ENCODE results near the gene BRCC3. TPM values are rescaled to one million over a fixed set of nuclear protein-coding genes. Genes with fewer than 3 reads are reported as not detected.

The BRCC3 gene
- total RNA-seq, 1 donor from 2014 or later: 10.8 TPM

- Histone ChIP-seq H3K27me3 (ENCODE audit: control insufficient read depth, insufficient read depth, low read length) (no peaks in the 10 kb centered on the region), H3K4me3 (ENCODE audit: low read depth, low read length) (no peak overlapping the region), H3K36me3 (ENCODE audit: control insufficient read depth, insufficient read depth, low read length) (no peaks in the 10 kb centered on the region)
- no peak for DNase-seq (ENCODE audit: low read depth)
- TF ChIP-seq CTCF (IDR thresholded peaks at IDR 0.05; ENCODE audit: insufficient read depth, low read length, poor library complexity, severe bottlenecking): no peak
Observed at GRCh38 chrX:155113097-155113496, 41.8 kb downstream of the BRCC3 start.

GRCh38 chrX:155115174-155115819, 44.0 kb downstream of the BRCC3 start:
- no peaks in the 10 kb centered on the region for H3K27me3 ChIP-seq (ENCODE audit: control insufficient read depth, insufficient read depth, low read length)
- no peak overlapping the region for H3K4me3 ChIP-seq (ENCODE audit: low read depth, low read length)
- no peaks in the 10 kb centered on the region for H3K36me3 ChIP-seq (ENCODE audit: control insufficient read depth, insufficient read depth, low read length)
- TF ChIP-seq CTCF (IDR thresholded peaks at IDR 0.05; ENCODE audit: insufficient read depth, low read length, poor library complexity, severe bottlenecking): no peak
- no peak for DNase-seq (ENCODE audit: low read depth)

- Histone ChIP-seq H3K4me3 (ENCODE audit: low read depth, low read length) (no peak overlapping the region), H3K27me3 (ENCODE audit: control insufficient read depth, insufficient read depth, low read length) (no peaks in the 10 kb centered on the region), H3K36me3 (ENCODE audit: control insufficient read depth, insufficient read depth, low read length) (no peaks in the 10 kb centered on the region)
- no peak for TF ChIP-seq CTCF (IDR thresholded peaks at IDR 0.05; ENCODE audit: insufficient read depth, low read length, poor library complexity, severe bottlenecking)
- no peak for DNase-seq (ENCODE audit: low read depth)
Observed at GRCh38 chrX:155127465-155127864, 56.2 kb downstream of the BRCC3 start.

GRCh38 chrX:155127940-155128339, 56.6 kb downstream of the BRCC3 start:
- Histone ChIP-seq H3K4me3 (ENCODE audit: low read depth, low read length) (no peak overlapping the region), H3K36me3 (ENCODE audit: control insufficient read depth, insufficient read depth, low read length) (no peaks in the 10 kb centered on the region), H3K27me3 (ENCODE audit: control insufficient read depth, insufficient read depth, low read length) (no peaks in the 10 kb centered on the region)
- no peak for TF ChIP-seq CTCF (IDR thresholded peaks at IDR 0.05; ENCODE audit: insufficient read depth, low read length, poor library complexity, severe bottlenecking)
- DNase-seq (ENCODE audit: low read depth): no peak

GRCh38 chrX:155132110-155132509, 60.8 kb downstream of the BRCC3 start:
- TF ChIP-seq CTCF (IDR thresholded peaks at IDR 0.05; ENCODE audit: insufficient read depth, low read length, poor library complexity, severe bottlenecking): no peak
- Histone ChIP-seq H3K27me3 (ENCODE audit: control insufficient read depth, insufficient read depth, low read length) (no peaks in the 10 kb centered on the region), H3K36me3 (ENCODE audit: control insufficient read depth, insufficient read depth, low read length) (no peaks in the 10 kb centered on the region), H3K4me3 (ENCODE audit: low read depth, low read length) (no peak overlapping the region)
- no peak for DNase-seq (ENCODE audit: low read depth)

GRCh38 chrX:155134255-155134654, 62.9 kb downstream of the BRCC3 start:
- no peak for DNase-seq (ENCODE audit: low read depth)
- Histone ChIP-seq H3K4me3 (ENCODE audit: low read depth, low read length) (no peak overlapping the region), H3K27me3 (ENCODE audit: control insufficient read depth, insufficient read depth, low read length) (no peaks in the 10 kb centered on the region), H3K36me3 (ENCODE audit: control insufficient read depth, insufficient read depth, low read length) (no peaks in the 10 kb centered on the region)
- TF ChIP-seq CTCF (IDR thresholded peaks at IDR 0.05; ENCODE audit: insufficient read depth, low read length, poor library complexity, severe bottlenecking): no peak

Measured in kidney epithelial cell (primary cell).